Measurements from ENCODE around the gene DYNC2I2.
"Not testable (repeated sequence)": the region's sequence is repeated elsewhere in the genome, so short reads cannot be mapped to it uniquely, and the experiment has no call there.

The DYNC2I2 gene

DNA sequence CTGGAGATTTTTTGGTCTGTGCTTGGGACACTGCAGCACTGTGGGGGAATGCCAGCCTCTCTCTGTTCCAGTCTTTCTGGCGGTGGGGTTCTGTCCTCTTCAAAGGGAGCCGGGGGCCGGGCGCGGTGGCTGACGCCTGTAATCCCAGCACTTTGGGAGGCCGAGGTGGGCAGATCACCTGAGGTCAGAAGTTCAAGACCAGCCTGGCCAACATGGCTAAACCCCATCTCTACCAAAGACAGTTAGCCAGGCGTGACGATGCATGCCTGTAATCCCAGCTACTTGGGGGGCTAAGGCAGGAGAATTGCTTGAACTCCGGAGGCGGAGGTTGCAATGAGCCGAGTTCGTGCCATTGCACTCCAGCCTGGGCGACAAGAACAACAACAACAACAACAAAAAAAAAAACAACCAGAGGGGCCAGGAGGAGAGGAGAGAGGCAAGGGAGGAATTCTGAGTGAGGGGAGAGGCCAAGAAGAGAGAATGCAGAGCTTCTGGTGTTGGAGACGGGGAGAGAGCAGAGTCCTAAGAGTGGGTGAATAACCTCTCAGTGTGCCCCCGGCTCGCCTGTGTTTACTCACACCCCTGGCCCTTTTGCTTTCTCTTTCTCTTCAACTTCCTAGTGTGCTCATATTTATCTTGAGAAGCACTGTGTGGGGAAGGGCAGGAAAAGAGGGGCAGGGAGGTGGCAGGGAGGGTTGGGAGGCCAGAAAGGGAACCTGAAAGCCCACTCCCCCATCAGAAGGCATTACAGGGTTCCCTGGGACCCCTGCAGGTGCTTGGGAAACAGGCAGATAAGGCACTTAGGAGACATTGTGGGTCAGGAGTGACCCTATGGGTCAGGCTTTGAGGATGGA, 29.2 kb upstream of the DYNC2I2 start:
- DNase-seq: no peak

DNA sequence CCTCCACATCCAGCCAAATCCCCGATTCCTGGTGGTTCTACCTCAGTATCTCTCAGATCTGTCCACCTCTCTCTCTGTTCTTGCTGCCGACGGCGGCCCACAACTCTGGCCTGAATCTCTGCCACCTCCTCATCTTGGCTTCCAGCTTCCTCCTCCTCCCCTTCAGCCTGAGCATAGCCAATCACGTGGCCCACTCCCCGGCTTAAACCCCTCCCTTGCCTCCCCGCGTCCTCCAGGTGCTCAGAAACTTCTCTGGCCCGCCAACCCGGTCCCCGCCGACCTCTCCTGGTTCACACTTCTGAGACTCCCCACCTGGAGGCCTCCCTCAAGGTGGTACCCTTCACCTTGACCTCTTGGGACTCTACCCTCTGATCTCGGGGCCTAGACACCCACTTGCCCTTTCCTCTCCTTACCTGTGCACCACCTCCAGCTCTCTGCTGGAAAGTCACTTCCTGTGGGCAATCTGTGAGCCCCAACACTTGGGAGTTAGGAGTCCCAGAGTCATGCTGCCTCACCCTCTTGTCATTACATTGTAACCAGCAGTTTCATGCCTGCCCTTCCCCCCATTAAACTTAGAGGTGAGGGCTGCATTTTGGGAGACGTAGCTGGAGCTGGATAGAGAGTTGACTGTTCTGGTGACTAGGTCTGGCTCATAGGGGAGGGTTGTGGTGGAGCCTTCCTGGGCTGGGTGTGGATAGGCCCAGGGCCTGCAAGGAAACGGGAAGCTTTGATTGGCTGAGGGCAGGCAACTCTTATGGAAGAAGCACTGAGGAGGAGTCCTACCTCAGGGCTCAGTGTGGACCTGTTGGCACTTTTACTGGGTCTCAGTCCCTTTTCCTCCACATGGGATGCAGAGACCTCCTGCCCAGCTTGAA, 27.9 kb upstream of the DYNC2I2 start:
- DNase-seq: peak; percentile 65

GRCh38 chr9:128684065-128684324, 27.3 kb upstream of the DYNC2I2 start:
- DNase-seq: no peak

DNA sequence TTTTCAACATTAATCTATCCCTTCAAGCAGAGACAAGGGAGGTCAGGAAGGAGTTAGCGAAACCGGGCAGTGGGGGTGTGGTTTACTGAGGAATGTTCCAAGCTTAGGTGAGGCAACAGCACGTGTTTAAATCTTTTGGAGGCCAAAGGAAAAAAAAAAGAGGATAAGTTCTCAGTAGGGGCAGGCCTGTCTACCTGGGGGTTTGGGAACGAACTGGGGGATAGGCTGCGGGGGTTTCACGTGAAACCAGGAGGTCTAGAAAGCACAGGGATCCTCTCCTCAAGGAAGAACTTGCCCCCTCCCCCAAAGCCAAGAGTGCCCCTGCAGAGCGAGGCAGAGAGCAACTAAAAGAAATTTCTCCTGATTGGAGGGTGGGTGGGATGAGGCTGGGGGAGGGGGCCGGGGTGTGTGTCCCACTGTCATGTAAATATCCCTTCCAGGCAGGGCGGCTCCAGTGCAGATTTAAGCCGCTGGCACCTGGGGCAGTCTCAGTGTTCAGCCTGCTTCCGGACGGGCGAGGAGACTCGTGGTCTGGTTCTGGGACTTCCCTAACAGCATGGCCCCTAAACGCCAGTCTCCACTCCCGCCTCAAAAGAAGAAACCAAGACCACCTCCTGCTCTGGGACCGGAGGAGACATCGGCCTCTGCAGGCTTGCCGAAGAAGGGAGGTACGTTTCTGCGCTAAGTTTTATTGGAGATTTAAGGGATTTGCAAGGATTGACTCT, 26.9 kb upstream of the DYNC2I2 start:
- DNase-seq: no peak

- DNase-seq: no peak
These were observed 21.1 kb upstream of the DYNC2I2 start for GRCh38 chr9:128677794-128678193.

DNA sequence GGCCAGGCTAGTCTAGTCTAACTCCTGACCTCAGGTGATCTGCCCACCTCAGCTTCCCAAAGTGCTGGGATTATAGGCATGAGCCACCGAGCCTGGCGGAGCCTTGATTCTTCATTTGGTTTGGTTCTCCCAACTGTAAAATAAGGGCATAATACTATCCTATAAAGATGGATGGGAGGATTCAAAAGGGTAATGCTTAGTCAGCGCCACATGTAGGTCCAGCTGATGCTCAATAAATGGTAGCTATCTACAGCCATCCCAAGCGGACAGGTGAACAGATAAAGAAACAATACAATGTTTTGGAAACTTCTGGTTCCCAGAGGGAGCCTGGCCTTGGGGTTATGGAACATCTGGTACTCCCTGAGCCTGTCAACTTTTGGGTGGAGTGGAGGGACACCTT, 18.7 kb upstream of the DYNC2I2 start:
- DNase-seq: no peak

DNA sequence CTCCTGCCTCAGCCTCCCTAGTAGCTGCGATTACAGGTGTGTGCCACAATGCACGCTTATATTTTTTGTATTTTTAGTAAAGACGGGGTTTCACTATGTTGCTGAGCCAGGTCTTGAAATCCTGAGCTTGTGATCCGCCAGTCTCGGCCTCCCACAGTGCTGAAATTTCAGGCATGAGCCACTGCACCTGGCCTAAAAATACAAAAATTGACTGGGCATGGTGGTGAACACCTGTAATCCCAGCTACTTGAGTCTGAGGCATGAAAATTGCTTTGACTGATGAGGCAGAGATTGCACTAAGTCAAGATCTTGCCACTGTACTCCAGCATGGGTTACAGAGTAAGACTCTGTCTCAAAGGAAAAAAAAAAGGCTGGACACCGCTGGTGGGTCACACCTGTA, 13.1 kb upstream of the DYNC2I2 start:
- DNase-seq: no peak

GRCh38 chr9:128666481-128666941, 9.9 kb upstream of the DYNC2I2 start:
- not testable (repeated sequence) for DNase-seq

GRCh38 chr9:128657796-128658195, 1.1 kb upstream of the DYNC2I2 start:
- no peak for DNase-seq

DNA sequence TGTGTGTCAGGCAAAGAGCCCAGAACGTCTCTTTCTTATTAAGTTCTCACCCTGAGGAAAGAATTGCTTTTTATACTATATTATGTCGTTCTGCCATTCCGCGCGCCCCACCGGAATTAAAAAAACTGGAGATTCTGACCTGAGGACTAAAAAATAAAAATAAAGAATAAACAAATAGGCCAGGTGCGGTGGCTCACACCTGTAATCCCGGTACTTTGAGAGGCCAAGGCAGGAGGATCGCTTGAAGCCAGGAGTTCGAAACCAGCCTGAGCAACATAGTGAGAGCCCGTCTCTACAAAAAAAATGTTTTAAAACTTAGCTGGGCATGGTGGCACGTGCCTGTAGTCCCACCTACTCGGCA, 677 bp upstream of the DYNC2I2 start:
- no peak for DNase-seq

DNA sequence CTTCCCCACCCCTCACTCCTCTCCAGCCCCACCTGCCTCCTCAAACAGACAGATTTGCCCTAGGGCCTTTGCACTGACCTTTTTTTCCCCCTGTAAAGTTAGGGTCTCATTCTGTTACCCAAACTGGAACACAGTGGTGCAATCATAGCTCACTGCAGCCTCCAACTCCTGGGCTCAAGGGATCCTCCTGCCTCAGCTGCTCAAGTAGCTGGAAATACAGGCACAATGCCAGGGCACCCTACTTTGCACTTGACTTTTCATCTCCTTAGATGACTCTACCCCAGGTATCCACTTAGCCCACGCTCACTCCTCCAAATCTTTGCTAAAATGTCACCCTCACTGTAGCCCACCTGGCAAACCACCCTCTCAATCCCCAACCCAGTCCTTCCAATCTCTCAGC, 2.2 kb downstream of the DYNC2I2 start:
- DNase-seq: no peak

- no peak for DNase-seq
These were observed 2.7 kb downstream of the DYNC2I2 start for GRCh38 chr9:128653908-128654307.

DNA sequence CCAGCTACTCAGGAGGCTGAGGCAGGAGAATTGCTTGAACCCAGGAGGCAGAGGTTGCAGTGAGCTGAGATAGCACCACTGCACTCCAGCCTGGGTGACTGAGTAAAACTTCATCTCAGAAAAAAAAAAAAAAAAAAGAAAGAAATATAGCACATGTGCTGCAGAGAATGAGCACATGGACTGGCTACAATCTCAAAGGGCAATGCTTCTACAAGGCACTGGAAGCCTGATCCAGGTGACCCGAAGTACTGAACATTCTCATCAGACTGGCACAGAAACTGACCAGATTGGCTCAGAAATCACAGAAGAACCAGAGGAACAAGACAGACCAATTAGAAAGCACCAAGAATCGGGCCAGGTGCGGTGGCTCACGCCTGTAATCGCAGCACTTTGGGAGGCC, 4.8 kb downstream of the DYNC2I2 start:
- no peak for DNase-seq

DNA sequence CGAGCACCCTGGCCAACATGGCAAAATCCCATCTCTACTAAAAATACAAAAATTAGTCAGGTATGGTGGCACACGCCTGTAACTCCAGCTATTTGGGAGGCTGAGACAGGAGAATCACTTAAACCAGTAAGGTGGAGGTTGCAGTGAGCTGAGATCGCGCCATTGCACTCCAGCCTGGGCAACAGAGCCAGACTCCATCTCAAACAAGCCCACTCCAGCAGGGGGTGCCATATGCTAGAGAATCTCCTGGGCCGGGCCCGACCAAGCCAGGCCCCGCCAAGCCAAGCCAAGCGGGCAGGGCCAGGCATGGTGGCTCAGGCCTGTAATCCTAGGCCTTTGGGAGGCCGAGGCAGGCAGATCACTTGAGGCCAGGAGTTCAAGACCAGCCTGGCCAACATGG, 8.4 kb downstream of the DYNC2I2 start:
- not testable (repeated sequence) for DNase-seq

- no peak for DNase-seq
These were observed 12.9 kb downstream of the DYNC2I2 start for GRCh38 chr9:128643519-128644300.

GRCh38 chr9:128642675-128643245, 13.9 kb downstream of the DYNC2I2 start:
- no peak for DNase-seq

GRCh38 chr9:128640603-128641002, 16.0 kb downstream of the DYNC2I2 start:
- no peak for DNase-seq

- DNase-seq: no peak
These were observed 18.1 kb downstream of the DYNC2I2 start for GRCh38 chr9:128638580-128638979.

- DNase-seq: no peak
These were observed 19.0 kb downstream of the DYNC2I2 start for GRCh38 chr9:128637656-128638055.

DNA sequence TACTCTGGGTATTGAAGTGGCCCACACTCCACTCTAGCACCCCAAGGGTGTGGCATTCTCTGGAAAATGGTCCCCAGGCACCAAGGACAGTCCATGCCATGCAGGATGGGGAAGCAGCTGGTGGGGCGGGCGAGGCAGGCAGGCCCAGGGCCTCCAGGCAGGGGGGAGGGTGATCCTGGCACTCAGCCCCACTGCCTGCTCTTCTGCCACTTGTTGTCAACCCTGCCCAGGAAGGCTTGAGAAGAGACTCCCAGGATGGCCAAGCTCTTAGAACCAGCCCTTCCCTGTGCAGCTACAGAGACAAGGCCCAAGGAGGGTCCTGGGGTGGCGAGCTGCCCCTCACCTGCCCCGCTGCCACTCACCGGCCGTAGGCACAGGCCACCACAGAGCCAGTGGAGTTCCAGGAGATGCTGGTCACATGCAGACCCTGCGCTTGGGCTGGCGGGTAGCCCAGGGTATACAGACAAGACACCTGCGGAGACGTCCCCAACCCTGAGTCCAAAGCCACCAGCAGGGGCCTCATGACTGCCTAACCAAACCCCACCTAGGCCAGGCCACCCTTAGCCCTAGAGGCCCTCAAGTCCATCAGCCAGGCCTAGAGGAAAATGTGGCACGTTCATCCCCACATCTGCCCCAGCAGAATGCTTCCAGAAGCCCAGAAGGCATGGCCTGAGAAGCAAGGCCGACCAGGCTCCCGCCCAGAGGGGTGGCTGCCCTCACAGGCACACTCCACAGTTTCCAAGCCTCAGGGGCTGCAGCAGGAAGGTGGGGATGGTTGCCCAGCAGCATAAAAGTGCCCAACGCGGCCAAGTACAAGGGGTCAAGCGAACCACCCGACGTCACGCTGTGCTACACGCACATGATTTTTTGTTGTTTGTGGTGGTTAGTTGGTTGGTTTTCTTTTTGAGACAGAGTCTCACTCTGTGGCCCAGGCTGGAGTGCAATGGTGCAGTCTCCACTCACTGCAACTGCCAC, 19.8 kb downstream of the DYNC2I2 start:
- no peak for DNase-seq

- no peak for DNase-seq
These were observed 20.6 kb downstream of the DYNC2I2 start for GRCh38 chr9:128636024-128636390.
